A673 (cell line): ENCODE results near the gene CHRNB4.

Experiments
- EZH2 ChIP-seq: fragments of 200-600 bp; sonication (generic); IDR thresholded peaks from 2 replicates; pipeline ENCODE4 v1.6.1; 2017; ENCODE audit warnings: borderline replicate concordance, low read depth, mild to moderate bottlenecking, mixed read lengths, antibody characterized with exemption, low read length; ENCODE audit not compliant: poor library complexity, severe bottlenecking
- TF ChIP-seq, protein P1 (sequence below): fragments of 300-800, 200-600 bp; sonication (generic); conservative IDR thresholded peaks from 2 replicates; pipeline ENCODE4 v1.5.1; 2017; ENCODE audit warnings: low read depth, mild to moderate bottlenecking, antibody characterized with exemption, low read length, moderate library complexity, mixed read lengths

GRCh38 chr15:78634210-78635145, 6.5 kb downstream of the CHRNB4 start:
- TF ChIP-seq, protein P1, sequence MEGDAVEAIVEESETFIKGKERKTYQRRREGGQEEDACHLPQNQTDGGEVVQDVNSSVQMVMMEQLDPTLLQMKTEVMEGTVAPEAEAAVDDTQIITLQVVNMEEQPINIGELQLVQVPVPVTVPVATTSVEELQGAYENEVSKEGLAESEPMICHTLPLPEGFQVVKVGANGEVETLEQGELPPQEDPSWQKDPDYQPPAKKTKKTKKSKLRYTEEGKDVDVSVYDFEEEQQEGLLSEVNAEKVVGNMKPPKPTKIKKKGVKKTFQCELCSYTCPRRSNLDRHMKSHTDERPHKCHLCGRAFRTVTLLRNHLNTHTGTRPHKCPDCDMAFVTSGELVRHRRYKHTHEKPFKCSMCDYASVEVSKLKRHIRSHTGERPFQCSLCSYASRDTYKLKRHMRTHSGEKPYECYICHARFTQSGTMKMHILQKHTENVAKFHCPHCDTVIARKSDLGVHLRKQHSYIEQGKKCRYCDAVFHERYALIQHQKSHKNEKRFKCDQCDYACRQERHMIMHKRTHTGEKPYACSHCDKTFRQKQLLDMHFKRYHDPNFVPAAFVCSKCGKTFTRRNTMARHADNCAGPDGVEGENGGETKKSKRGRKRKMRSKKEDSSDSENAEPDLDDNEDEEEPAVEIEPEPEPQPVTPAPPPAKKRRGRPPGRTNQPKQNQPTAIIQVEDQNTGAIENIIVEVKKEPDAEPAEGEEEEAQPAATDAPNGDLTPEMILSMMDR, result no peak
- no peak for TF ChIP-seq EZH2
